Glomerular endothelial cell (primary cell): ENCODE data around the gene NBEAL2. TPM values are rescaled to one million over a fixed set of nuclear protein-coding genes. Genes with fewer than 3 reads are reported as not detected.

Source experiments
- DNase-seq: peaks from one replicate; pipeline ENCODE4 v3.0.0-alpha.2; 2011; ENCODE audit warnings: low read depth, low spot score; ENCODE audit errors: extremely low read depth
- total RNA-seq: library from RNA; depleted of rRNA; stranded (reverse); fragments of >200 nt; gene quantifications from 2 replicates; pipeline ENCODE4 v1.2.3, GENCODE V29; 2015

NBEAL2 gene
- total RNA-seq, 1 donor from 2014 or later = 98.0 TPM

DNA sequence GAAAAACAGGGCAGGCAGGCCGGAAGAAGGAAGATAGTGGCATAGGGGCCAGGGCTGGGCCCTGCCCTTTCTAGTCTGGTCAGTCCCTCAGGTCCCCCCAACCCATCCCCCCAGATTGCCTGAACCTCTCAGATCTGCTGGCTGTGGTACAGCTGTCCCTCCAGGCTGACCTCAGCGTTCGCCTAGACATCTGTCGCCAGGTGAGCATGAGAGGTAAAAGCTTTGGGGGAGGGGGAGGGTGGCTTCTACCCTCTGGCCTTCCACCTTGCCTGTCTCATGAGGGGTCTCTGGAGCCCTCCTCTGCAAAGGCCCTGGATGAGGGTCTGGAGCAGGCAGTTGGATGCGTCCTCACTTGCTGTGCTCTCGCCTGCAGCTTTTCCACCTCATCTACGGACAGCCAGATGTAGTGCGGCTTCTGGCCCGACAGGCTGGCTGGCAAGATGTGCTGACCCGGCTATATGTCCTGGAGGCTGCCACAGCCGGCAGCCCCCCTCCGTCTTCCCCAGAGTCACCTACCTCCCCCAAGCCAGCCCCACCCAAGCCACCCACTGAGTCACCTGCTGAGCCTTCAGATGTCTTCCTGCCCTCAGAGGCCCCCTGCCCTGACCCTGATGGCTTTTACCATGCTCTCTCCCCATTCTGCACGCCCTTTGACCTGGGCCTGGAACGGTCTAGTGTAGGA lies 20.2 kb downstream of the NBEAL2 start:
- DNase-seq = no peak

DNA sequence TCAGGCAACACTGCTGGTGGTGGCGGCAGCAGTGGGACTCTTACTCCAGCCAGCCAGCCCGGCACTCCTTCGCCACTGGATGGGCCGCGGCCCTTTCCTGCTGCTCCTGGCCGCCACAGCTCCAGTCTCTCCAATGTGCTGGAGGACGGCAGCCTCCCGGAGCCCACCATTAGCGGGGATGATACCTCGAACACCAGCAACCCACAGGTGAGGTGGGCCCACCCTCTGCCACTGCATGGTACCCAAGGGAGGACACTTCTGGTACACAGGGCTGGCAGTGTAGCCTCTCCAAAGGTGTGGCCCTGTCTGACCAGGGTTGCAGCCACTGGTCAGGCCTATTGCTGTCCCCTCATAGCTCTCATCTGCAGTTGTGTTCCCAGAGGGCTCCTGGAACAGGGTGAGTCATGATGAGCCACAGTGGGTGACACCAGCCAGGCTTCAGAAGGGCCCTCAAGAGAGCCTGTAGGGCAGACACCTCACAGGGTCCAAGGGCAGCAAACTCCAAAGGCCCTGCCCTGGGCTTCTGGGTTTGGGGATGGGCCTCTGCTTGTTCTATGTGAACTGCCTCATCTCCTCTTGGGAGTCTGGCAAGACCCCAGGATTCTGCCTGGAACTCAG lies 20.8 kb downstream of the NBEAL2 start:
- no peak for DNase-seq

DNA sequence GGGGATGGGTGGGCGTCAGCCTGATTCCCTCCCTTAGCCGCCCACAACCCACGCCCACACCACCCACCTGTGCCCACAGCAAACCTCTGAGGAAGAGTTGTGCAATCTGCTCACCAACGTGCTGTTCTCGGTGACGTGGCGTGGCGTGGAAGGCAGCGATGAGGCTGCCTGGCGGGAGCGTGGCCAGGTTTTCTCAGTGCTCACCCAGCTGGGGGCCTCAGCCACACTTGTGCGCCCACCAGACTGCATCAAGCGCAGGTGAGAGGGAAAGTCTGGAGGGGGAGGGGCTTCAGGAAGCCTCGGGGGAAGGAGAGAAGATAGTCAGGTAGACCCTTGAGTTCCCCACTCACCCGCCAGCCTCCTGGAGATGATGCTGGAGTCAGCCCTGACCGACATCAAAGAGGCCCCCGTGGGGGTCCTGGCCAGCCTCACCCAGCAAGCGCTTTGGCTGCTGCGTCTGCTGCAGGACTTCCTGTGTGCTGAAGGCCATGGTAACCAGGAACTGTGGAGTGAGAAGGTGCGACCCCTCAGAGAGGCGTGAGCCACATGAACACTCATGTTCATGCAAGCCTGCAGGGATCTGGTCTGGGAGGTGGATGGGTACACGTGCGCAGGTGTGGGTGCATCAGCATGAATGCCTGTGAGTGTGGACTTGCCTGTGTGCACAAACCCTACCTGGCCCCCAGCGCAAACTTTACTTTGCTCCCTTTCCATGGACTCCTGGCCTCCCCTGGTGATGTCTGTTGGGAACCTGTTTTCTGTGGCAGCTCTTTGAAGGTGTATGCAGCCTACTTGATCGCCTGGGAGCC lies 21.7 kb downstream of the NBEAL2 start:
- DNase-seq = no peak

DNA sequence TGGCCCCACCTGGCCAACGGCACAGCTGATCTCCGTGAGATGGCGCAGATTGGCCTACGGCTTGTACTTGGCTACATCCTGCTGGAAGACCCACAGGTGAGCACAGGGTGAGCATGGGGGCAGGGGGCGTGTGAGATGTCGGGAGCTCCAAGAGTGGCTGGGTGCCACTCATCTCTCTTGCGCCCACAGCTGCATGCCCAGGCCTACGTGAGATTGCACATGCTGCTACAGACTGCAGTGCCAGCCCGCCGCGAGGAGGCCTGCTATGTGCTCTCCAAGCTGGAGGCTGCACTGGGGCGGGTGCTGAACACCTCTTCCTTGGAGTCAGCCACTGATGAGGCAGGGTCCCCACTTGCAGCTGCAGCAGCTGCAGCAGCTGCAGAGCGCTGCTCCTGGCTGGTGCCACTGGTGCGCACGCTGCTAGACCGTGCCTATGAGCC lies 22.3 kb downstream of the NBEAL2 start:
- DNase-seq = no peak

DNA sequence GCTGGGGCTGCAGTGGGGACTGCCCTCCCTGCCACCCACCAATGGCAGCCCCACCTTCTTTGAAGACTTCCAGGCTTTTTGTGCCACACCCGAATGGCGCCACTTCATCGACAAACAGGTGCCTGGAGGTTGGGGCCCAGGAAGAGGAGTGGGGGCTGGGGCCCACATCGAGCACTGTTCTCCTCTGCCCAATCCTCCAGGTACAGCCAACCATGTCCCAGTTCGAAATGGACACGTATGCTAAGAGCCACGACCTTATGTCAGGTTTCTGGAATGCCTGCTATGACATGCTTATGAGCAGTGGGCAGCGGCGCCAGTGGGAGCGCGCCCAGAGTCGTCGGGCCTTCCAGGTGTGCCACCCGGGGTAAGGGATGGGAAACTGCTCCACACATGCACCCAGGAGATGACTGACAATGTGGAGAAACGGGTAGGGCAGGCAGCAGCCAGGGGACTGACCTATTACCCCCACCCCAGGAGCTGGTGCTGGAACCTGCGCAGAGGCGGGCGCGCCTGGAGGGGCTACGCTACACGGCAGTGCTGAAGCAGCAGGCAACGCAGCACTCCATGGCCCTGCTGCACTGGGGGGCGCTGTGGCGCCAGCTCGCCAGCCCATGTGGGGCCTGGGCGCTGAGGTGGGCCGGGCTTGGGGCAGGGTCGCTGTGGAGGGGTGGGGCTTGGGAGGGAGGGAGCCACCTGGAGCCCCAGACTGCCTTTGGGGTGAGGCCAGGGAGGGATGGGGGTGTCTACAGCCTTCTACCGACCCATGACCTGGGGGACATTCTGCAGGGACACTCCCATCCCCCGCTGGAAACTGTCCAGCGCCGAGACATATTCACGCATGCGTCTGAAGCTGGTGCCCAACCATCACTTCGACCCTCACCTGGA lies 22.9 kb downstream of the NBEAL2 start:
- DNase-seq = no peak

DNA sequence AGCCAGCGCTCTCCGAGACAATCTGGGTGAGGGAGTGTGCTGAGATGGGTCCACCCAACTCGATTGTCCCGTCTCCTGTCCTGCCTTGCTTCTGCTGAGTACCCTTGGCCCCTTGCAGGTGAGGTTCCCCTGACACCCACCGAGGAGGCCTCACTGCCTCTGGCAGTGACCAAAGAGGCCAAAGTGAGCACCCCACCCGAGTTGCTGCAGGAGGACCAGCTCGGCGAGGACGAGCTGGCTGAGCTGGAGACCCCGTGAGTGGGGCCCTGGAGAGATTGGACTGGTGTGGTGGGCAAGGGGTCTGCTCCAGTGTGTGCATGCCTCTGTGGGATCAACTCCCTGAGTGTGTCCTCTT lies 23.6 kb downstream of the NBEAL2 start:
- no peak for DNase-seq

DNA sequence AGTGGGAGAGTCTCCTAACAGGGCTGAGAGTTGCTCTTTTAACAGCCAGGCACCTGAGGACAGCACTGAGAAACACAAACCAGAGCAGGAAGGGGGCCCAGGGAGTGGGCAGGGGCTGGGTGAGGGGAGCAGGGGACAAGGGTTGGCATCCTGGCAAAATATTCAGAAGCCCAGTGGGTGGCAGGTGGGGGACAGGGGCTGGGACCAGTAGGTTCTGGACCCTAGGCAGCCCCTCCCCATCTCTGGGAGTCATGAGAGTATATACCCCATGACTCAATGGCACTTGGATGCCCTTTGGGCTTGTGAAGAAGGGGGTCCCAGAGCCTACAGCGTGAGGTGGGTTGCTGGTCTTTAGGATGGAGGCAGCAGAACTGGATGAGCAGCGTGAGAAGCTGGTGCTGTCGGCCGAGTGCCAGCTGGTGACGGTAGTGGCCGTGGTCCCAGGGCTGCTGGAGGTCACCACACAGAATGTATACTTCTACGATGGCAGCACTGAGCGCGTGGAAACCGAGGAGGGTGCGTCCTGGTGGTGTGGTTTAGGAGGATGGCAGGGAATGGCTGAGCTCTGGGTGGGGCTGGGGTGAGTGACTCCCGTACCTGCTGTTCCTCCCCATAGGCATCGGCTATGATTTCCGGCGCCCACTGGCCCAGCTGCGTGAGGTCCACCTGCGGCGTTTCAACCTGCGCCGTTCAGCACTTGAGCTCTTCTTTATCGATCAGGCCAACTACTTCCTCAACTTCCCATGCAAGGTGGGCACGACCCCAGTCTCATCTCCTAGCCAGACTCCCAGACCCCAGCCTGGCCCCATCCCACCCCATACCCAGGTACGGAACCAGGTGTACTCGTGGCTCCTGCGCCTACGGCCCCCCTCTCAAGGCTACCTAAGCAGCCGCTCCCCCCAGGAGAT lies 24.2 kb downstream of the NBEAL2 start:
- DNase-seq = no peak

DNA sequence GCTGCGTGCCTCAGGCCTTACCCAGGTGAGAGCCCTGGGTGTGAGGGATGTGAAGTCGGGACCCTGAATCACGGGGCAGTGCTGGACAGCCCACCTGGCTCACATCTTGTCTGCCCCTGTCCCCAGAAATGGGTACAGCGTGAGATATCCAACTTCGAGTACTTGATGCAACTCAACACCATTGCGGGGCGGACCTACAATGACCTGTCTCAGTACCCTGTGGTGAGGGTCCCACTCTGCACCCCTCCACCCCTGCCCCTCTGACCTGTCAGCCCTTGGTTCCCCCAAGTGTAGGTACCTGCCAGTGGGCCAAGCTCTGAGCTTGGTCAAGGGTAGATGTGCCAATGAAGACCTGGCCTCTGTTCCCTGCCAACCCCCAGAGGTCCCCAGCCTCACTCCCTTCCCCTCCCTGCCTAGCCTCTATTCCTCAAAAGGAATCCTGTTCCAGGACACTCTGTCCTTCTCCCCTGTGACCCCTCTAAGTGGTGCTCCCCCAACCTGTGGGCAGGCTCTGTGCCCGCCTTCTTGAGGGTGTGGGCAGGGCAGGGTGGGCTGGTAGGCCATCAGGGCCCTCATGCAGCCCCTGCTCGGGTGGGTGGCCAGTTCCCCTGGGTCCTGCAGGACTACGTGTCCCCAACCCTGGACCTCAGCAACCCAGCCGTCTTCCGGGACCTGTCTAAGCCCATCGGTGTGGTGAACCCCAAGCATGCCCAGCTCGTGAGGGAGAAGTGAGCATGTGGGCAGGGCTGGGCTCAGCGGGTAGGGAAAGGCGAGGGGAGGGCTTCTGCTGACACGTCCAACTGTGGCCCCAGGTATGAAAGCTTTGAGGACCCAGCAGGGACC lies 25.1 kb downstream of the NBEAL2 start:
- no peak for DNase-seq

DNA sequence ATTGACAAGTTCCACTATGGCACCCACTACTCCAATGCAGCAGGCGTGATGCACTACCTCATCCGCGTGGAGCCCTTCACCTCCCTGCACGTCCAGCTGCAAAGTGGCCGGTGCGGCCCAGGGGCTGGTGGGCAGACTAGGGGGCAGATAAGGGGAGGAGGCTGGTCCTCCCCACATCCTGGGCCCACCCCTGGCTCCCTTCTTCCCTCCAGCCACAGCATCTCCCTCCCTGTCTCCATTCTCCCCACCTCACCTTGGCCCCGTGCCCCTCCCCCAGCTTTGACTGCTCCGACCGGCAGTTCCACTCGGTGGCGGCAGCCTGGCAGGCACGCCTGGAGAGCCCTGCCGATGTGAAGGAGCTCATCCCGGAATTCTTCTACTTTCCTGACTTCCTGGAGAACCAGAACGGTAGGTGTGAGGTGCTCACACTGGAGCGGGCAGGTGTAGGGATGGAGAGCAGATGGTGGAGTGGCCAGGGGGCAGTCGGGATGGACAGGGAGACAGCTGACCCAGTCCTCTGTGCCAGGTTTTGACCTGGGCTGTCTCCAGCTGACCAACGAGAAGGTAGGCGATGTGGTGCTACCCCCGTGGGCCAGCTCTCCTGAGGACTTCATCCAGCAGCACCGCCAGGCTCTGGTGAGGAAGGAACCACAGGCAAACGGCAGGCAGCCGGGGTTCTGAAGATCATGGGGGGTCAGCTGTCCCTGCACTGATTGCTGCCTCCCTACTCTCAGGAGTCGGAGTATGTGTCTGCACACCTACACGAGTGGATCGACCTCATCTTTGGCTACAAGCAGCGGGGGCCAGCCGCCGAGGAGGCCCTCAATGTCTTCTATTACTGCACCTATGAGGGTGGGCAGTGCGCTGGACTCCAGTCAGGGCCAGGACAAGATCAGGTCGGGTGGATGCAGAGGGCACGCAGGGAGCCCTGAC lies 26.0 kb downstream of the NBEAL2 start:
- DNase-seq = no peak

DNA sequence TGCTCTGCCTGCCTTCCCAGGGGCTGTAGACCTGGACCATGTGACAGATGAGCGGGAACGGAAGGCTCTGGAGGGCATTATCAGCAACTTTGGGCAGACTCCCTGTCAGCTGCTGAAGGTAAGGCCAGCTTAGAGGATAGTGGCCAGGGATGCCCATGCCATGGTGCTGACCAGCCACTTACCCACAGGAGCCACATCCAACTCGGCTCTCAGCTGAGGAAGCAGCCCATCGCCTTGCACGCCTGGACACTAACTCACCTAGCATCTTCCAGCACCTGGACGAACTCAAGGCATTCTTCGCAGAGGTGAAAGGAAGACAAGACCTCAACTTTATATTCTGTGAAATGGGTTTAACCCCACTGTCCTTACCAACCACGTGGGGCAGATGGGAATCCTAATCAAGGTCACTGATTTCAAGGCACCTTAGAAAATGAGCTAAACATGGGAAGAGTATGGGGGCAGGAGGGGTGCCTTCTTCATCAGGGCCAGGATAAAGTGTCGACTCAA lies 26.7 kb downstream of the NBEAL2 start:
- no peak for DNase-seq

DNA sequence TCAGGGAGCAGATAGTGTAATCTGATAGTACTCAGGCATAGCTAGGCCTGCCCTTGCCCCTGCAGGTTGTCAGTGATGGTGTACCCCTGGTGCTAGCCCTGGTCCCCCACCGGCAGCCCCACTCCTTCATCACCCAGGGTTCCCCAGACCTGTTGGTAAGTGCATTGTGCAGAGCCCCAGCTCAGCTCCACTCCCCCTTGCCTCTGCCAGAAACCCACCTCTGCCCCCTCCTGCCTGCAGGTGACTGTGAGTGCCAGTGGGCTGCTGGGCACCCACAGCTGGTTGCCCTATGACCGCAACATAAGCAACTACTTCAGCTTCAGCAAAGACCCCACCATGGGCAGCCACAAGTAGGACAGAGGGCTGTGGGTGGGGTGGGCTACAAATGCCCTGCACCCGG lies 27.5 kb downstream of the NBEAL2 start:
- no peak for DNase-seq

DNA sequence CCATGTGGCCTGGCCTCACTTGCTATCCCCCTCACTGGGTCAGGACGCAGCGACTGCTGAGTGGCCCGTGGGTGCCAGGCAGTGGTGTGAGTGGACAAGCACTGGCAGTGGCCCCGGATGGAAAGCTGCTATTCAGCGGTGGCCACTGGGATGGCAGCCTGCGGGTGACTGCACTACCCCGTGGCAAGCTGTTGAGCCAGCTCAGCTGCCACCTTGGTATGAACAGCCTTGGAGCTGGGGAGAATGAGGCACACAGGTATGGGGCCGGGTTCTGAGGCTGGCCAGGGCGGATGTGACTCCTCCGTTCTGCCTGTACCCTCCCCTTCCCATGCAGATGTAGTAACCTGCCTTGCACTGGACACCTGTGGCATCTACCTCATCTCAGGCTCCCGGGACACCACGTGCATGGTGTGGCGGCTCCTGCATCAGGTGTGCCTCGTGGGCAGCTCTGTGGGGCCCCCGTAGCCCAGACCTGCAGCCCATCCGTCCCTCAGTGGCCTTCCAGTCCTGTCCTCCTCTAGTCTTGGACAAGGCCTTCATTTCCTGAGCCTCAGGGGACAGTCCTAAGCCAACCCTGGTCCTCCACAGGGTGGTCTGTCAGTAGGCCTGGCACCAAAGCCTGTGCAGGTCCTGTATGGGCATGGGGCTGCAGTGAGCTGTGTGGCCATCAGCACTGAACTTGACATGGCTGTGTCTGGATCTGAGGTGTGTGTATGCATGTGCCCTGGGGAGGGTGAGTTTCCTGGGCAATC lies 28.2 kb downstream of the NBEAL2 start:
- no peak for DNase-seq

DNA sequence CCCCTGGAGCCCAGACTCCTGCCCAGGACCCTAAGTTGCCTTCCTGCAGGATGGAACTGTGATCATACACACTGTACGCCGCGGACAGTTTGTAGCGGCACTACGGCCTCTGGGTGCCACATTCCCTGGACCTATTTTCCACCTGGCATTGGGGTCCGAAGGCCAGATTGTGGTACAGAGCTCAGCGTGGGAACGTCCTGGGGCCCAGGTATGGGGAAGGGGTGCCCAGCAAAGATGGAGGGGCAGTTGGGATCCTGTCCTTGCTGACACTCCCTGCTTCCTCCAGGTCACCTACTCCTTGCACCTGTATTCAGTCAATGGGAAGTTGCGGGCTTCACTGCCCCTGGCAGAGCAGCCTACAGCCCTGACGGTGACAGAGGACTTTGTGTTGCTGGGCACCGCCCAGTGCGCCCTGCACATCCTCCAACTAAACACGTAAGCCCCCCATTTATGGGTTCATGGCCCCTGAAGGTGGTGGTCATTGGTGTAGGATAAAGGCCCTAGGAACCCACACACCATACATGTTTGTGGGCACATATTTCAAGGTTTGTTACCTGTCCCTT lies 28.8 kb downstream of the NBEAL2 start:
- DNase-seq = no peak

DNA sequence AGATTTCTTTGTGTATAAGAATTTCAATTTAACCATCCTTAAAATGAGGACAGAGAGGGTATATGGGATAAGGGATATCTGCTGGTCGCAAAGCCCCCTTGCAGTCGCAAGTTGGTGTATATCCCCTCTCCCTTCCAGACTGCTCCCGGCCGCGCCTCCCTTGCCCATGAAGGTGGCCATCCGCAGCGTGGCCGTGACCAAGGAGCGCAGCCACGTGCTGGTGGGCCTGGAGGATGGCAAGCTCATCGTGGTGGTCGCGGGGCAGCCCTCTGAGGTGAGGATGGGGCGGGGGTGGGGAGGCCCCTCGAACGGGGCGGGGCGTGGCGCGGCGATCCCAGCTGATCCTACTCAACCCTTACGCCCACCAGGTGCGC lies 29.4 kb downstream of the NBEAL2 start:
- no peak for DNase-seq

DNA sequence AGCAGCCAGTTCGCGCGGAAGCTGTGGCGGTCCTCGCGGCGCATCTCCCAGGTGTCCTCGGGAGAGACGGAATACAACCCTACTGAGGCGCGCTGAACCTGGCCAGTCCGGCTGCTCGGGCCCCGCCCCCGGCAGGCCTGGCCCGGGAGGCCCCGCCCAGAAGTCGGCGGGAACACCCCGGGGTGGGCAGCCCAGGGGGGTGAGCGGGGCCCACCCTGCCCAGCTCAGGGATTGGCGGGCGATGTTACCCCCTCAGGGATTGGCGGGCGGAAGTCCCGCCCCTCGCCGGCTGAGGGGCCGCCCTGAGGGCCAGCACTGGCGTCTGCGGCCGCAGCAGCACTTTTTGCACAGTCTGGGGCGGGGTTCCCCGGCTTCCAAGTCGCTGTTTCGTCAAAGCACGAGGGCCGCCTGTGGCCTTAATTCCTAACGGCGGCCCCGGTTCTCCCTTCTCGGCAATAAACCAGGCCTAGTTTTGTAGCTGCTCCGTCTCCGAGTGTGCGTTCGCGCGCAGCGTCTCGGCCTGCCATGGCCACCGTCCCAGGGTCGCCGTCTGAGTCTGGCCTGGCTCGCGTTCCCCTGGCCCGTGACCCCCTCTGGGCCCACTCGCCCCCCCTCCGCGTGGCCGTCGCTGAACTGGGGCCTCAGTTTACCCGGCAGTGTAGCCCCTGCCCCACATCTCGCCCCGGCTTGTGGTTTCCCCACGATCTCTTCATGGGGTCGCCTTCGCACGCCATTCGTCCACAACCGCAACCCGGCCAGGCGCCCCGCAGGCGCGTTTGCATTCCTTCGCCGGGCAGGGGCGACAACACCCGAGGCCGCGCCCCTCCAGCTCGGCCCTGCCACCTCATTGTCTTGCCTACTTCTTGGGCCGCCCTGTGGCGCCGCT lies 30.0 kb downstream of the NBEAL2 start:
- no peak for DNase-seq
